Measurements from ENCODE around the gene PHYKPL.

Gene PHYKPL

GRCh38 chr5:178186427-178186826 lies 46.2 kb downstream of the PHYKPL start:
- no peak overlapping the region for H2AFZ ChIP-seq (ENCODE audit: low read length)
- no peak for TF ChIP-seq CTCF (IDR thresholded peaks at IDR 0.05; ENCODE audit: low read length)
- TF ChIP-seq EZH2 (IDR thresholded peaks at IDR 0.05; ENCODE audit: borderline replicate concordance, low read length): no peak

GRCh38 chr5:178182158-178182876 lies 50.3 kb downstream of the PHYKPL start:
- Histone ChIP-seq H3K27me3 (ENCODE audit: insufficient read depth, low read length) (peaks cover 6% of the 10 kb centered on the region; the same call in 1 of the 2 replicates), H3K79me2 (ENCODE audit: insufficient read depth, low read length) (no peaks in the 10 kb centered on the region), H4K20me1 (ENCODE audit: insufficient read depth, low read length) (no peaks in the 10 kb centered on the region), H3K4me3 (ENCODE audit: low read depth, low read length, poor library complexity, severe bottlenecking) (no peak overlapping the region), H3K36me3 (ENCODE audit: insufficient read depth, low read length) (no peaks in the 10 kb centered on the region; the same call in 1 of the 2 replicates), H3F3A (ENCODE audit: insufficient read depth, low read length) (no peaks in the 10 kb centered on the region), H3K4me2 (ENCODE audit: low read length) (no peak overlapping the region), H3K9me3 (ENCODE audit: low read length) (peaks cover 5% of the 10 kb centered on the region; the same call in 1 of the 2 replicates), H3K27ac (ENCODE audit: low read depth, low read length, poor library complexity, severe bottlenecking) (no peak overlapping the region), H3K9me2 (ENCODE audit: low read depth, low read length) (no peaks in the 10 kb centered on the region), H3K9ac (ENCODE audit: low read length) (no peak overlapping the region), H2AFZ (ENCODE audit: low read length) (no peak overlapping the region), H3K4me1 (ENCODE audit: insufficient read depth, low read length, severe bottlenecking) (no peaks in the 10 kb centered on the region)
- TF ChIP-seq CTCF (IDR thresholded peaks at IDR 0.05; ENCODE audit: low read length) (no peak), EZH2 (IDR thresholded peaks at IDR 0.05; ENCODE audit: borderline replicate concordance, low read length) (no peak)

More at GRCh38 chr5:178186427-178186826, 46.2 kb downstream of the PHYKPL start:
- peaks cover 5% of the 10 kb centered on the region; the same call in 1 of the 2 replicates for H3K27me3 ChIP-seq (ENCODE audit: insufficient read depth, low read length)
- H3K27ac ChIP-seq (ENCODE audit: low read depth, low read length, poor library complexity, severe bottlenecking): no peak overlapping the region
- no peaks in the 10 kb centered on the region for H3K79me2 ChIP-seq (ENCODE audit: insufficient read depth, low read length)
- no peaks in the 10 kb centered on the region for H3K36me3 ChIP-seq (ENCODE audit: insufficient read depth, low read length)
- no peaks in the 10 kb centered on the region for H4K20me1 ChIP-seq (ENCODE audit: insufficient read depth, low read length)
- H3K9me2 ChIP-seq (ENCODE audit: low read depth, low read length): no peaks in the 10 kb centered on the region
- H3K9ac ChIP-seq (ENCODE audit: low read length): no peak overlapping the region
- no peaks in the 10 kb centered on the region for H3F3A ChIP-seq (ENCODE audit: insufficient read depth, low read length)
- no peak overlapping the region for H3K4me2 ChIP-seq (ENCODE audit: low read length)
- no peak overlapping the region for H3K4me3 ChIP-seq (ENCODE audit: low read depth, low read length, poor library complexity, severe bottlenecking)
- H3K4me1 ChIP-seq (ENCODE audit: insufficient read depth, low read length, severe bottlenecking): no peaks in the 10 kb centered on the region
- H3K9me3 ChIP-seq (ENCODE audit: low read length): no peaks in the 10 kb centered on the region

GRCh38 chr5:178180141-178180863 lies 52.3 kb downstream of the PHYKPL start:
- H3K36me3 ChIP-seq (ENCODE audit: insufficient read depth, low read length): no peaks in the 10 kb centered on the region; the same call in 1 of the 2 replicates
- no peak overlapping the region for H3K27ac ChIP-seq (ENCODE audit: low read depth, low read length, poor library complexity, severe bottlenecking)
- TF ChIP-seq EZH2 (IDR thresholded peaks at IDR 0.05; ENCODE audit: borderline replicate concordance, low read length) (no peak), CTCF (IDR thresholded peaks at IDR 0.05; ENCODE audit: low read length) (no peak)
- H3K27me3 ChIP-seq (ENCODE audit: insufficient read depth, low read length): peaks cover 6% of the 10 kb centered on the region; the same call in 1 of the 2 replicates
- no peaks in the 10 kb centered on the region for H3F3A ChIP-seq (ENCODE audit: insufficient read depth, low read length)
- H3K9ac ChIP-seq (ENCODE audit: low read length): no peak overlapping the region
- H2AFZ ChIP-seq (ENCODE audit: low read length): no peak overlapping the region
- H3K9me3 ChIP-seq (ENCODE audit: low read length): peaks cover 5% of the 10 kb centered on the region; the same call in 1 of the 2 replicates
- H3K79me2 ChIP-seq (ENCODE audit: insufficient read depth, low read length): no peaks in the 10 kb centered on the region
- H4K20me1 ChIP-seq (ENCODE audit: insufficient read depth, low read length): no peaks in the 10 kb centered on the region
- no peak overlapping the region for H3K4me2 ChIP-seq (ENCODE audit: low read length)
- no peaks in the 10 kb centered on the region for H3K4me1 ChIP-seq (ENCODE audit: insufficient read depth, low read length, severe bottlenecking)
- no peaks in the 10 kb centered on the region for H3K9me2 ChIP-seq (ENCODE audit: low read depth, low read length)
- H3K4me3 ChIP-seq (ENCODE audit: low read depth, low read length, poor library complexity, severe bottlenecking): no peak overlapping the region
